Measurements from ENCODE around the gene OR52E2.

Gene OR52E2

GRCh38 chr11:5092821-5093585 is 33.6 kb upstream of the OR52E2 start:
- no peak for ATAC-seq
- TF ChIP-seq BACH2 (CRISPR knock-in tag; IDR thresholded peaks at IDR 0.05; ENCODE audit: borderline replicate concordance) (no peak), OSR1 (CRISPR knock-in tag; IDR thresholded peaks at IDR 0.05) (no peak), ARNTL (CRISPR knock-in tag; IDR thresholded peaks at IDR 0.05; ENCODE audit: borderline replicate concordance, low read depth) (no peak), PATZ1 (CRISPR knock-in tag; IDR thresholded peaks at IDR 0.05; ENCODE audit: borderline replicate concordance) (no peak), CSDC2 (CRISPR knock-in tag; IDR thresholded peaks at IDR 0.05) (no peak), ZNF565 (CRISPR knock-in tag; conservative IDR thresholded peaks at IDR 0.05; ENCODE audit: low read depth) (no peak), CSRNP3 (CRISPR knock-in tag; IDR thresholded peaks at IDR 0.05) (no peak), GLIS3 (CRISPR knock-in tag; IDR thresholded peaks at IDR 0.05) (no peak), POU6F1 (CRISPR knock-in tag; IDR thresholded peaks at IDR 0.05; ENCODE audit: borderline replicate concordance, low read depth) (no peak), ZNF70 (CRISPR knock-in tag; IDR thresholded peaks at IDR 0.05) (no peak), TSHZ2 (CRISPR knock-in tag; IDR thresholded peaks at IDR 0.05) (no peak), RARB (CRISPR knock-in tag; IDR thresholded peaks at IDR 0.05) (no peak), ESRRG (CRISPR knock-in tag; IDR thresholded peaks at IDR 0.05) (no peak), ZNF8 (CRISPR knock-in tag; IDR thresholded peaks at IDR 0.05) (no peak), TOX (CRISPR knock-in tag; IDR thresholded peaks at IDR 0.05; ENCODE audit: borderline replicate concordance) (no peak), TCF4 (CRISPR knock-in tag; IDR thresholded peaks at IDR 0.05; ENCODE audit: borderline replicate concordance) (no peak), ZFP3 (CRISPR knock-in tag; IDR thresholded peaks at IDR 0.05) (no peak), SNAI2 (CRISPR knock-in tag; IDR thresholded peaks at IDR 0.05) (no peak), ZFP30 (CRISPR knock-in tag; IDR thresholded peaks at IDR 0.05) (no peak)

- ATAC-seq, result no peak
- TF ChIP-seq CSRNP3 (CRISPR knock-in tag; IDR thresholded peaks at IDR 0.05) (no peak), GLIS3 (CRISPR knock-in tag; IDR thresholded peaks at IDR 0.05) (no peak), TCF4 (CRISPR knock-in tag; IDR thresholded peaks at IDR 0.05; ENCODE audit: borderline replicate concordance) (no peak), CREB5 (CRISPR knock-in tag; IDR thresholded peaks at IDR 0.05; ENCODE audit: low read depth) (no peak), ZNF8 (CRISPR knock-in tag; IDR thresholded peaks at IDR 0.05) (no peak)
Observed at GRCh38 chr11:5090668-5091067, 31.2 kb upstream of the OR52E2 start.

All from SK-N-SH treated with all-trans-retinoic acid at 6 μM for 48 hours (cell line).